Measurements from ENCODE around the gene SNIP1.
A peak's percentile ranks its signal among the peaks of the same experiment; 100 is the strongest.
"Not testable (repeated sequence)": the region's sequence is repeated elsewhere in the genome, so short reads cannot be mapped to it uniquely, and the experiment has no call there.

The SNIP1 gene

DNA sequence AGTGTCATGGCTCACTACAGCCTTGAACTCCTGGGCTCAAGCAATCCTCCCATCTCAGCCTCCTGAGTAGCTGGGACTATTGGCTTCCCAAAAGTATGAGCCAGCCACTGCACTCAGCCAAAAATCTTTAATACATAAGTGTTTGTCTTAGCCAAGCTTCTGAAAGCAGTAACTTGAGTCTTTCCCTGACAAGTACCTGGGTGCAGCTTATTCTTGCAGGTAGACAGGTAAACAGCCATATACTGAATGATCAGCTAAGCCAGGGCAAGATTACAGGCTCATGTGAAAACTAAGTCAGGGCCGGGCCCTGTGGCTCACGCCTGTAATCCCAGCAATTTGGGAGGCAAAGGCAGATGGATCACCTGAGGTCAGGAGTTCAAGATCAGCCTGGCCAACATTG, 47.4 kb downstream of the SNIP1 start:
- no peak overlapping the region for H3K4me3 ChIP-seq (ENCODE audit: low read depth, low read length)
- peaks cover 66 to 88% of the 10 kb centered on the region in 2 experiments for H3K36me3 ChIP-seq (ENCODE audit: control insufficient read depth in 2 of 2, insufficient read depth in 1 of 2, low read length in 2 of 2)
- no peaks in the 10 kb centered on the region for H3K4me1 ChIP-seq (ENCODE audit: control insufficient read depth, insufficient read depth, low read length)
- CTCF ChIA-PET, result interaction anchor here (1.8 kb wide), 1 partner anchor 8 kb away, joined by 9 read pairs; the partner anchor contains the start of gene MEAF6
- TF ChIP-seq ZNF121 (tag by site-specific recombination; IDR thresholded peaks at IDR 0.05), result peak; percentile 21; the same call in 1 of the 2 replicates
- TF ChIP-seq, protein P1, sequence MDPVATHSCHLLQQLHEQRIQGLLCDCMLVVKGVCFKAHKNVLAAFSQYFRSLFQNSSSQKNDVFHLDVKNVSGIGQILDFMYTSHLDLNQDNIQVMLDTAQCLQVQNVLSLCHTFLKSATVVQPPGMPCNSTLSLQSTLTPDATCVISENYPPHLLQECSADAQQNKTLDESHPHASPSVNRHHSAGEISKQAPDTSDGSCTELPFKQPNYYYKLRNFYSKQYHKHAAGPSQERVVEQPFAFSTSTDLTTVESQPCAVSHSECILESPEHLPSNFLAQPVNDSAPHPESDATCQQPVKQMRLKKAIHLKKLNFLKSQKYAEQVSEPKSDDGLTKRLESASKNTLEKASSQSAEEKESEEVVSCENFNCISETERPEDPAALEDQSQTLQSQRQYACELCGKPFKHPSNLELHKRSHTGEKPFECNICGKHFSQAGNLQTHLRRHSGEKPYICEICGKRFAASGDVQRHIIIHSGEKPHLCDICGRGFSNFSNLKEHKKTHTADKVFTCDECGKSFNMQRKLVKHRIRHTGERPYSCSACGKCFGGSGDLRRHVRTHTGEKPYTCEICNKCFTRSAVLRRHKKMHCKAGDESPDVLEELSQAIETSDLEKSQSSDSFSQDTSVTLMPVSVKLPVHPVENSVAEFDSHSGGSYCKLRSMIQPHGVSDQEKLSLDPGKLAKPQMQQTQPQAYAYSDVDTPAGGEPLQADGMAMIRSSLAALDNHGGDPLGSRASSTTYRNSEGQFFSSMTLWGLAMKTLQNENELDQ (tag by site-specific recombination; IDR thresholded peaks at IDR 0.05; ENCODE audit: low read depth), result no peak
- POLR2A ChIA-PET, result interaction anchor here (0.6 to 1.9 kb wide), 4 partner anchors 8 to 499 kb away, joined by 3 to 8 read pairs (median 4); partner anchors contain the start of genes FHL3 and MEAF6
- H3K27ac ChIP-seq (ENCODE audit: extremely low read depth, low read depth, low read length), result no peak overlapping the region
- H3K9me3 ChIP-seq (ENCODE audit: control insufficient read depth, insufficient read depth, low read depth, low read length), result no peaks in the 10 kb centered on the region

DNA sequence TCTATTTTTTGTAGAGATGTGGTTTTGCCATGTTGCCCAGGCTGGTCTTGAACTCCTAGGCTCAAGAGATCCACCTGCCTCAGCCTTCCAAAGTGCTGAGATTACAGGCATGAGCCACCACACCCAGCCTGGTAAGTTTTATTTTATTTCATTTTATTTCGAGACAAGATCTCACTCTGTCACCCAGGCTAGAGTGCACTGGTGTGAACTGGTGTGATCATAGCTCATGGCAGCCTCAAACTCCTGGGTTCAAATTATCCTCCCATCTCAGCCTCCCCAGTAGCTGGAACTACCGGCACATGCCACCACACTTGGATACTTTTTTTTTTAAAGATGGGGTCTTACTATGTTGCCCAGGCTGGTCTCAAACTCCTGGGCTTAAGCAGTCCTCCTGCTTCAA, 51.3 kb downstream of the SNIP1 start:
- H3K36me3 ChIP-seq (ENCODE audit: control insufficient read depth in 2 of 2, insufficient read depth in 1 of 2, low read length in 2 of 2), result peaks cover 44 to 90% of the 10 kb centered on the region in 2 experiments
- ChIA-PET CTCF (interaction anchor here (0.6 to 1.5 kb wide), 7 partner anchors 12 to 358 kb away, joined by 3 to 14 read pairs (median 3); partner anchors contain the start of gene MEAF6), POLR2A (interaction anchor here (1.1 to 1.7 kb wide), 2 partner anchors 12 to 15 kb away, joined by 3 to 5 read pairs; partner anchors contain the start of gene MEAF6)
- not testable (repeated sequence) for H3K4me3 ChIP-seq (ENCODE audit: low read depth, low read length); H3K9me3 ChIP-seq (ENCODE audit: control insufficient read depth, insufficient read depth, low read depth, low read length); H3K4me1 ChIP-seq (ENCODE audit: control insufficient read depth, insufficient read depth, low read length); H3K27ac ChIP-seq (ENCODE audit: extremely low read depth, low read depth, low read length)
- TF ChIP-seq ZNF121 (tag by site-specific recombination; IDR thresholded peaks at IDR 0.05), result peak; percentile 68; the same call in 1 of the 2 replicates
- TF ChIP-seq, protein P2, sequence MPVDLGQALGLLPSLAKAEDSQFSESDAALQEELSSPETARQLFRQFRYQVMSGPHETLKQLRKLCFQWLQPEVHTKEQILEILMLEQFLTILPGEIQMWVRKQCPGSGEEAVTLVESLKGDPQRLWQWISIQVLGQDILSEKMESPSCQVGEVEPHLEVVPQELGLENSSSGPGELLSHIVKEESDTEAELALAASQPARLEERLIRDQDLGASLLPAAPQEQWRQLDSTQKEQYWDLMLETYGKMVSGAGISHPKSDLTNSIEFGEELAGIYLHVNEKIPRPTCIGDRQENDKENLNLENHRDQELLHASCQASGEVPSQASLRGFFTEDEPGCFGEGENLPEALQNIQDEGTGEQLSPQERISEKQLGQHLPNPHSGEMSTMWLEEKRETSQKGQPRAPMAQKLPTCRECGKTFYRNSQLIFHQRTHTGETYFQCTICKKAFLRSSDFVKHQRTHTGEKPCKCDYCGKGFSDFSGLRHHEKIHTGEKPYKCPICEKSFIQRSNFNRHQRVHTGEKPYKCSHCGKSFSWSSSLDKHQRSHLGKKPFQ (tag by site-specific recombination; IDR thresholded peaks at IDR 0.05), result peak; percentile 97

DNA sequence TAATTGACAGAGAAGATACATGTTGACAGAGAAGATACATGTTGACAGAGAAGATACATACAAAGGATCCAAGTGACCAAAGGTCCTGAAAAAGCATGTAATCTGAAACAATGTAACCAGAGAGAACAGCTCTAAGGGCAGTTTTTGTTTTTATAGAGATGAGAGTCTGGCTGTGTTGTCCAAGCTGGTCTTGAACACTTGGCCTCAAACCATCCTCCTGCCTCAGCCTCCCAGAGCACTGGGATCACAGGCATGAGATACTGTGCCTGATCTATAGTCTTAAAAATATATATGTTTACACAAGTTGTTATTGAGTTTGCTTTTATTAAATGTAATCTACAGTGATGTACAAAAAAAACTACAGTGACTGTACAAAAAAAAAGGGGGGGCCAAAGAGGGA, 52.0 kb downstream of the SNIP1 start:
- ChIA-PET CTCF (interaction anchor here (0.6 to 7.3 kb wide), 3 partner anchors 13 to 67 kb away, joined by 3 to 59 read pairs (median 6); no protein-coding TSS in a partner anchor), POLR2A (no interaction called here)
- Histone ChIP-seq H3K4me3 (ENCODE audit: low read depth, low read length) (no peak overlapping the region), H3K4me1 (ENCODE audit: control insufficient read depth, insufficient read depth, low read length) (0 out of 2 replicates have a peak, but pooled peaks cover 3% of the 10 kb centered on the region), H3K9me3 (ENCODE audit: control insufficient read depth, insufficient read depth, low read depth, low read length) (no peaks in the 10 kb centered on the region), H3K36me3 (ENCODE audit: control insufficient read depth in 2 of 2, insufficient read depth in 1 of 2, low read length in 2 of 2) (peaks cover 37 to 87% of the 10 kb centered on the region in 2 experiments), H3K27ac (ENCODE audit: extremely low read depth, low read depth, low read length) (no peak overlapping the region)
- TF ChIP-seq ZNF596 (tag by site-specific recombination; IDR thresholded peaks at IDR 0.05), result no peak
- no peak for TF ChIP-seq ZNF768 (tag by site-specific recombination; IDR thresholded peaks at IDR 0.05)
- TF ChIP-seq ZNF324 (tag by site-specific recombination; IDR thresholded peaks at IDR 0.05), result no peak
- TF ChIP-seq, protein P3, sequence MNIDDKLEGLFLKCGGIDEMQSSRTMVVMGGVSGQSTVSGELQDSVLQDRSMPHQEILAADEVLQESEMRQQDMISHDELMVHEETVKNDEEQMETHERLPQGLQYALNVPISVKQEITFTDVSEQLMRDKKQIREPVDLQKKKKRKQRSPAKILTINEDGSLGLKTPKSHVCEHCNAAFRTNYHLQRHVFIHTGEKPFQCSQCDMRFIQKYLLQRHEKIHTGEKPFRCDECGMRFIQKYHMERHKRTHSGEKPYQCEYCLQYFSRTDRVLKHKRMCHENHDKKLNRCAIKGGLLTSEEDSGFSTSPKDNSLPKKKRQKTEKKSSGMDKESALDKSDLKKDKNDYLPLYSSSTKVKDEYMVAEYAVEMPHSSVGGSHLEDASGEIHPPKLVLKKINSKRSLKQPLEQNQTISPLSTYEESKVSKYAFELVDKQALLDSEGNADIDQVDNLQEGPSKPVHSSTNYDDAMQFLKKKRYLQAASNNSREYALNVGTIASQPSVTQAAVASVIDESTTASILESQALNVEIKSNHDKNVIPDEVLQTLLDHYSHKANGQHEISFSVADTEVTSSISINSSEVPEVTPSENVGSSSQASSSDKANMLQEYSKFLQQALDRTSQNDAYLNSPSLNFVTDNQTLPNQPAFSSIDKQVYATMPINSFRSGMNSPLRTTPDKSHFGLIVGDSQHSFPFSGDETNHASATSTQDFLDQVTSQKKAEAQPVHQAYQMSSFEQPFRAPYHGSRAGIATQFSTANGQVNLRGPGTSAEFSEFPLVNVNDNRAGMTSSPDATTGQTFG (tag by site-specific recombination; IDR thresholded peaks at IDR 0.05; ENCODE audit: borderline replicate concordance), result no peak
- TF ChIP-seq ZNF585B (tag by site-specific recombination; IDR thresholded peaks at IDR 0.05), result no peak
- TF ChIP-seq EGR2 (tag by site-specific recombination; IDR thresholded peaks at IDR 0.05; ENCODE audit: low read depth), result no peak
- TF ChIP-seq, protein P4, sequence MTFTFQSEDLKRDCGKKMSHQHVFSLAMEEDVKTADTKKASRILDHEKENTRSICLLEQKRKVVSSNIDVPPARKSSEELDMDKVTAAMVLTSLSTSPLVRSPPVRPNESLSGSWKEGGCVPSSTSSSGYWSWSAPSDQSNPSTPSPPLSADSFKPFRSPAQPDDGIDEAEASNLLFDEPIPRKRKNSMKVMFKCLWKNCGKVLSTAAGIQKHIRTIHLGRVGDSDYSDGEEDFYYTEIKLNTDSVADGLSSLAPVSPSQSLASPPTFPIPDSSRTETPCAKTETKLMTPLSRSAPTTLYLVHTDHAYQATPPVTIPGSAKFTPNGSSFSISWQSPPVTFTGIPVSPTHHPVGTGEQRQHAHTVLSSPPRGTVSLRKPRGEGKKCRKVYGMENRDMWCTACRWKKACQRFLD (tag by site-specific recombination; IDR thresholded peaks at IDR 0.05), result no peak
- no peak for TF ChIP-seq ZNF791 (tag by site-specific recombination; IDR thresholded peaks at IDR 0.05)
- TF ChIP-seq GLIS2 (tag by site-specific recombination; IDR thresholded peaks at IDR 0.05), result no peak
- TF ChIP-seq ZFHX2 (tag by site-specific recombination; conservative IDR thresholded peaks at IDR 0.05), result no peak
- no peak for TF ChIP-seq ZNF654 (tag by site-specific recombination; IDR thresholded peaks at IDR 0.05; ENCODE audit: low read depth)
- TF ChIP-seq ZSCAN30 (tag by site-specific recombination; IDR thresholded peaks at IDR 0.05), result no peak

Data from HEK293 (cell line).